ENCODE data around the gene PTPRF.
"Not testable (repeated sequence)": the region's sequence is repeated elsewhere in the genome, so short reads cannot be mapped to it uniquely, and the experiment has no call there.

Gene PTPRF

DNA sequence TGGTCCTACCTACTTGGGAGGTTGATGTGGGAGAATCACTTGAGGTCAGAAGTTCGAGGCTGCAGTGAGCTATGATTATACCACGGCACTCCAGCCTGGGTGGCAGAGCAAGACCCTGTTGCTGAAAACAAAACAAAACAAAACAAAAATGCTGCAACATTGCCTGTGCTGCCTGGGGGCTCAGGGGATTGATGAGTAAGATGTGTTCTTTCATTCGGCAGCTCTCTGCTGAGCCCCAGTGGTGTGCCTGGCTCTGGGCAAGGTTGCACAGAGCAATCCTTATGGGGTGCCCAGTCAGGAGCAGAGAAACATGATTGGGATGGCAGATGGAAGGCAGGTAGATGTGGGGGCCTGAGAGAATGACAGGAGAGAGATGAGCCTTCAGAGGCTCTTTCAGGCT, 90.7 kb downstream of the PTPRF start:
- H3K4me3 ChIP-seq (ENCODE audit: low read depth in 1 of 2, low read length in 2 of 2), result no peak overlapping the region
- no peak overlapping the region for H3K27ac ChIP-seq (ENCODE audit: low read length)
- H3K4me1 ChIP-seq (ENCODE audit: control insufficient read depth in 1 of 2, insufficient read depth in 2 of 2, low read length in 2 of 2), result no peaks in the 10 kb centered on the region
- no peaks in the 10 kb centered on the region for H3K27me3 ChIP-seq (ENCODE audit: low read depth, low read length)
- H3K9me3 ChIP-seq (ENCODE audit: control insufficient read depth in 1 of 2, low read length in 2 of 2), result no peaks in the 10 kb centered on the region
- peaks cover 33 to 63% of the 10 kb centered on the region in 2 donors for H3K36me3 ChIP-seq (ENCODE audit: control insufficient read depth in 1 of 2, insufficient read depth in 2 of 2, low read length in 2 of 2)

DNA sequence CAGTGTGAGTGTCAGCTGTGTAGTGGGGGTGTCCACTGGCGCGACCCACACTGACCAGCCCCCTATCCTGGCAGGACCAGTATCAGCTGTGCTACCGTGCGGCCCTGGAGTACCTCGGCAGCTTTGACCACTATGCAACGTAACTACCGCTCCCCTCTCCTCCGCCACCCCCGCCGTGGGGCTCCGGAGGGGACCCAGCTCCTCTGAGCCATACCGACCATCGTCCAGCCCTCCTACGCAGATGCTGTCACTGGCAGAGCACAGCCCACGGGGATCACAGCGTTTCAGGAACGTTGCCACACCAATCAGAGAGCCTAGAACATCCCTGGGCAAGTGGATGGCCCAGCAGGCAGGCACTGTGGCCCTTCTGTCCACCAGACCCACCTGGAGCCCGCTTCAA, 91.2 kb downstream of the PTPRF start:
- Histone ChIP-seq H3K27ac (ENCODE audit: low read length) (no peak overlapping the region), H3K9me3 (ENCODE audit: control insufficient read depth in 1 of 2, low read length in 2 of 2) (no peaks in the 10 kb centered on the region), H3K36me3 (ENCODE audit: control insufficient read depth in 1 of 2, insufficient read depth in 2 of 2, low read length in 2 of 2) (peaks cover 33 to 63% of the 10 kb centered on the region in 2 donors), H3K27me3 (ENCODE audit: low read depth, low read length) (no peaks in the 10 kb centered on the region), H3K4me1 (ENCODE audit: control insufficient read depth in 1 of 2, insufficient read depth in 2 of 2, low read length in 2 of 2) (no peaks in the 10 kb centered on the region), H3K4me3 (ENCODE audit: low read depth in 1 of 2, low read length in 2 of 2) (no peak overlapping the region)

- no peak overlapping the region for H3K27ac ChIP-seq (ENCODE audit: low read length)
- no peaks in the 10 kb centered on the region for H3K9me3 ChIP-seq (ENCODE audit: control insufficient read depth in 1 of 2, low read length in 2 of 2)
- no peaks in the 10 kb centered on the region for H3K27me3 ChIP-seq (ENCODE audit: low read depth, low read length)
- H3K4me3 ChIP-seq (ENCODE audit: low read depth in 1 of 2, low read length in 2 of 2), result no peak overlapping the region
- H3K4me1 ChIP-seq (ENCODE audit: control insufficient read depth in 1 of 2, insufficient read depth in 2 of 2, low read length in 2 of 2), result no peaks in the 10 kb centered on the region
- peaks cover 33 to 60% of the 10 kb centered on the region in 2 donors for H3K36me3 ChIP-seq (ENCODE audit: control insufficient read depth in 1 of 2, insufficient read depth in 2 of 2, low read length in 2 of 2)
These were observed 91.8 kb downstream of the PTPRF start for GRCh38 chr1:43622471-43622870.

GRCh38 chr1:43622901-43623780, 92.5 kb downstream of the PTPRF start:
- Histone ChIP-seq H3K4me3 (ENCODE audit: low read depth in 1 of 2, low read length in 2 of 2) (no peak overlapping the region), H3K36me3 (ENCODE audit: control insufficient read depth in 1 of 2, insufficient read depth in 2 of 2, low read length in 2 of 2) (peaks cover 29 to 54% of the 10 kb centered on the region in 2 donors), H3K27ac (ENCODE audit: low read length) (no peak overlapping the region), H3K27me3 (ENCODE audit: low read depth, low read length) (no peaks in the 10 kb centered on the region), H3K9me3 (ENCODE audit: control insufficient read depth in 1 of 2, low read length in 2 of 2) (no peaks in the 10 kb centered on the region), H3K4me1 (ENCODE audit: control insufficient read depth in 1 of 2, insufficient read depth in 2 of 2, low read length in 2 of 2) (no peaks in the 10 kb centered on the region)

GRCh38 chr1:43625063-43625780, 94.5 kb downstream of the PTPRF start:
- H3K4me3 ChIP-seq (ENCODE audit: low read depth in 1 of 2, low read length in 2 of 2), result no peak overlapping the region
- H3K9me3 ChIP-seq (ENCODE audit: control insufficient read depth in 1 of 2, low read length in 2 of 2), result no peaks in the 10 kb centered on the region
- H3K36me3 ChIP-seq (ENCODE audit: control insufficient read depth in 1 of 2, insufficient read depth in 2 of 2, low read length in 2 of 2), result peaks cover 19 to 35% of the 10 kb centered on the region in 2 donors
- no peak overlapping the region for H3K27ac ChIP-seq (ENCODE audit: low read length)
- H3K4me1 ChIP-seq (ENCODE audit: control insufficient read depth in 1 of 2, insufficient read depth in 2 of 2, low read length in 2 of 2), result no peaks in the 10 kb centered on the region
- no peaks in the 10 kb centered on the region for H3K27me3 ChIP-seq (ENCODE audit: low read depth, low read length)

DNA sequence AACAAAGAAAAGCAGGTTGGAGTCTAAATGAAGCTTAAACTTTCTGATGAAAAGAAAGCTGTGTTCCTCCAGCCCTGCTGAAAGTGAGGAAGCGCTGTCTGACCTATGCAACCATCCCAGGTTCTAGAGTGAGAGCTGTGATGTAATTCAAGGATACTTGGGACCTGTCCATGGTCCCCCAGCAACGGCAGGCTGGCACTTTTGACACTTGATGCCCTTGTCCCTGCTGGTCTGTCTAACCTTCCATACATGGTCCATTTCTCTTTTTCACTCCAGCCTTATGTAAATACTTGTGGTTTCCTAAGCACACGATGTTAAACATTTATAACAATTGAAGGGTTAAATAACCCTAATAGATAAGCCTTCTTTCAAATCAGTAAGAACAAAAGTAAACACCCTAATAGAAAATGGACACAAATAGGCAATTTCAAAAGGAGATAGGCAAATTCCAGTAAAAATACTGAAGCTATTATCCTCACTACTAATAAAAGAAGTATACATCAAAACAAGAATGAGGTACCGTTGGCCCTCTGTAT, 101.5 kb downstream of the PTPRF start:
- Histone ChIP-seq H3K4me1 (ENCODE audit: control insufficient read depth in 1 of 2, insufficient read depth in 2 of 2, low read length in 2 of 2) (no peaks in the 10 kb centered on the region), H3K27me3 (ENCODE audit: low read depth, low read length) (no peaks in the 10 kb centered on the region), H3K4me3 (ENCODE audit: low read depth in 1 of 2, low read length in 2 of 2) (no peak overlapping the region), H3K36me3 (ENCODE audit: control insufficient read depth in 1 of 2, insufficient read depth in 2 of 2, low read length in 2 of 2) (no peaks in the 10 kb centered on the region), H3K27ac (ENCODE audit: low read length) (no peak overlapping the region), H3K9me3 (ENCODE audit: control insufficient read depth in 1 of 2, low read length in 2 of 2) (no peaks in the 10 kb centered on the region)

GRCh38 chr1:43634721-43635120, 104.0 kb downstream of the PTPRF start:
- Histone ChIP-seq H3K27ac (ENCODE audit: low read length) (no peak overlapping the region), H3K4me1 (ENCODE audit: control insufficient read depth in 1 of 2, insufficient read depth in 2 of 2, low read length in 2 of 2) (no peaks in the 10 kb centered on the region), H3K4me3 (ENCODE audit: low read depth in 1 of 2, low read length in 2 of 2) (no peak overlapping the region), H3K9me3 (ENCODE audit: control insufficient read depth in 1 of 2, low read length in 2 of 2) (no peaks in the 10 kb centered on the region), H3K27me3 (ENCODE audit: low read depth, low read length) (no peaks in the 10 kb centered on the region), H3K36me3 (ENCODE audit: control insufficient read depth in 1 of 2, insufficient read depth in 2 of 2, low read length in 2 of 2) (no peaks in the 10 kb centered on the region)

GRCh38 chr1:43636006-43636641, 105.4 kb downstream of the PTPRF start:
- no peak overlapping the region for H3K4me3 ChIP-seq (ENCODE audit: low read depth in 1 of 2, low read length in 2 of 2)
- no peaks in the 10 kb centered on the region for H3K4me1 ChIP-seq (ENCODE audit: control insufficient read depth in 1 of 2, insufficient read depth in 2 of 2, low read length in 2 of 2)
- H3K36me3 ChIP-seq (ENCODE audit: control insufficient read depth in 1 of 2, insufficient read depth in 2 of 2, low read length in 2 of 2), result no peaks in the 10 kb centered on the region
- H3K27me3 ChIP-seq (ENCODE audit: low read depth, low read length), result no peaks in the 10 kb centered on the region
- H3K27ac ChIP-seq (ENCODE audit: low read length), result no peak overlapping the region
- H3K9me3 ChIP-seq (ENCODE audit: control insufficient read depth in 1 of 2, low read length in 2 of 2), result no peaks in the 10 kb centered on the region

DNA sequence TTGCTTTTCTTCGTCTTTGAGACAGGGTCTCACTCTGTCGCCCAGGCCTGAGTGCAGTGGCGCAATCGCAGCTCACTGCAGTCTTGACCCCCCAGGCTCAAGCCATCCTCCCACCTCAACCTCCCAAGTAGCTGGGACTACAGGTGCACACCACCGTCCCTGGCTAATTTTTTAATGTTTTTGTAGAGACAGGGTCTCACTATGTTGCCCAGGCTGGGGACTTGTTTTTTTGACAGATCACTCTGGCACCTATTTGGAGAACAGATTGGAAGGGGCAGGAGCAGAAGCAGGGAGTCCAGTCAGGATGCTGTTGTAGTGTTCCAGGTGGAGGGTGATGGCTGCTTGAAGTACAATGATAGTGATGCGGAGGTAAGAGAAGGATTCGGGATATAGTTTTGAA, 106.6 kb downstream of the PTPRF start:
- H3K27ac ChIP-seq (ENCODE audit: low read length), result no peak overlapping the region
- no peaks in the 10 kb centered on the region for H3K9me3 ChIP-seq (ENCODE audit: control insufficient read depth in 1 of 2, low read length in 2 of 2)
- H3K4me1 ChIP-seq (ENCODE audit: control insufficient read depth in 1 of 2, insufficient read depth in 2 of 2, low read length in 2 of 2), result no peaks in the 10 kb centered on the region
- H3K27me3 ChIP-seq (ENCODE audit: low read depth, low read length), result no peaks in the 10 kb centered on the region
- H3K4me3 ChIP-seq (ENCODE audit: low read depth in 1 of 2, low read length in 2 of 2), result no peak overlapping the region
- no peaks in the 10 kb centered on the region for H3K36me3 ChIP-seq (ENCODE audit: control insufficient read depth in 1 of 2, insufficient read depth in 2 of 2, low read length in 2 of 2)

DNA sequence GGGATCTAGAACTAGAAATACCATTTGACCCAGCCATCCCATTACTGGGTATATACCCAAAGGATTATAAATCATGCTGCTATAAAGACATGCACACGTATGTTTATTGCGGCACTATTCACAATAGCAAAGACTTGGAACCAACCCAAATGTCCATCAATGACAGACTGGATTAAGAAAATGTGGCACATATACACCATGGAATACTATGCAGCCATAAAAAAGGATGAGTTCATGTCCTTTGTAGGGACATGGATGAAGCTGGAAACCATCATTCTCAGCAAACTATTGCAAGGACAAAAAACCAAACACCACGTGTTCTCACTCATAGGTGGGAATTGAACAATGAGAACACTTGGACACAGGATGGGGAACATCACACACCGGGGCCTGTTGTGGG, 107.7 kb downstream of the PTPRF start:
- H3K36me3 ChIP-seq (ENCODE audit: control insufficient read depth in 1 of 2, insufficient read depth in 2 of 2, low read length in 2 of 2); H3K4me1 ChIP-seq (ENCODE audit: control insufficient read depth in 1 of 2, insufficient read depth in 2 of 2, low read length in 2 of 2); H3K9me3 ChIP-seq (ENCODE audit: control insufficient read depth in 1 of 2, low read length in 2 of 2); H3K27me3 ChIP-seq (ENCODE audit: low read depth, low read length); H3K27ac ChIP-seq (ENCODE audit: low read length); H3K4me3 ChIP-seq (ENCODE audit: low read depth in 1 of 2, low read length in 2 of 2): not testable (repeated sequence)

Data from muscle layer of duodenum (tissue), 2 donors.